Dermis blood vessel endothelial cell (primary cell): Measurements from ENCODE around the gene LAMA1. TPM values are rescaled to one million over a fixed set of nuclear protein-coding genes. Genes with fewer than 3 reads are reported as not detected.
"Not testable (repeated sequence)": the region's sequence is repeated elsewhere in the genome, so short reads cannot be mapped to it uniquely, and the experiment has no call there.

Source experiments
- DNase-seq: peaks from one replicate; pipeline ENCODE4 v3.0.0; 2010
- total RNA-seq: library from RNA; depleted of rRNA; stranded (reverse); fragments of >200 nt; gene quantifications from 2 replicates; pipeline ENCODE4 v1.2.3, GENCODE V29; 2014

LAMA1 gene, protein sequence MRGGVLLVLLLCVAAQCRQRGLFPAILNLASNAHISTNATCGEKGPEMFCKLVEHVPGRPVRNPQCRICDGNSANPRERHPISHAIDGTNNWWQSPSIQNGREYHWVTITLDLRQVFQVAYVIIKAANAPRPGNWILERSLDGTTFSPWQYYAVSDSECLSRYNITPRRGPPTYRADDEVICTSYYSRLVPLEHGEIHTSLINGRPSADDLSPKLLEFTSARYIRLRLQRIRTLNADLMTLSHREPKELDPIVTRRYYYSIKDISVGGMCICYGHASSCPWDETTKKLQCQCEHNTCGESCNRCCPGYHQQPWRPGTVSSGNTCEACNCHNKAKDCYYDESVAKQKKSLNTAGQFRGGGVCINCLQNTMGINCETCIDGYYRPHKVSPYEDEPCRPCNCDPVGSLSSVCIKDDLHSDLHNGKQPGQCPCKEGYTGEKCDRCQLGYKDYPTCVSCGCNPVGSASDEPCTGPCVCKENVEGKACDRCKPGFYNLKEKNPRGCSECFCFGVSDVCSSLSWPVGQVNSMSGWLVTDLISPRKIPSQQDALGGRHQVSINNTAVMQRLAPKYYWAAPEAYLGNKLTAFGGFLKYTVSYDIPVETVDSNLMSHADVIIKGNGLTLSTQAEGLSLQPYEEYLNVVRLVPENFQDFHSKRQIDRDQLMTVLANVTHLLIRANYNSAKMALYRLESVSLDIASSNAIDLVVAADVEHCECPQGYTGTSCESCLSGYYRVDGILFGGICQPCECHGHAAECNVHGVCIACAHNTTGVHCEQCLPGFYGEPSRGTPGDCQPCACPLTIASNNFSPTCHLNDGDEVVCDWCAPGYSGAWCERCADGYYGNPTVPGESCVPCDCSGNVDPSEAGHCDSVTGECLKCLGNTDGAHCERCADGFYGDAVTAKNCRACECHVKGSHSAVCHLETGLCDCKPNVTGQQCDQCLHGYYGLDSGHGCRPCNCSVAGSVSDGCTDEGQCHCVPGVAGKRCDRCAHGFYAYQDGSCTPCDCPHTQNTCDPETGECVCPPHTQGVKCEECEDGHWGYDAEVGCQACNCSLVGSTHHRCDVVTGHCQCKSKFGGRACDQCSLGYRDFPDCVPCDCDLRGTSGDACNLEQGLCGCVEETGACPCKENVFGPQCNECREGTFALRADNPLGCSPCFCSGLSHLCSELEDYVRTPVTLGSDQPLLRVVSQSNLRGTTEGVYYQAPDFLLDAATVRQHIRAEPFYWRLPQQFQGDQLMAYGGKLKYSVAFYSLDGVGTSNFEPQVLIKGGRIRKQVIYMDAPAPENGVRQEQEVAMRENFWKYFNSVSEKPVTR (N-terminal part only)
- total RNA-seq: 0.05 and 1.2 TPM in 2 replicates

DNA sequence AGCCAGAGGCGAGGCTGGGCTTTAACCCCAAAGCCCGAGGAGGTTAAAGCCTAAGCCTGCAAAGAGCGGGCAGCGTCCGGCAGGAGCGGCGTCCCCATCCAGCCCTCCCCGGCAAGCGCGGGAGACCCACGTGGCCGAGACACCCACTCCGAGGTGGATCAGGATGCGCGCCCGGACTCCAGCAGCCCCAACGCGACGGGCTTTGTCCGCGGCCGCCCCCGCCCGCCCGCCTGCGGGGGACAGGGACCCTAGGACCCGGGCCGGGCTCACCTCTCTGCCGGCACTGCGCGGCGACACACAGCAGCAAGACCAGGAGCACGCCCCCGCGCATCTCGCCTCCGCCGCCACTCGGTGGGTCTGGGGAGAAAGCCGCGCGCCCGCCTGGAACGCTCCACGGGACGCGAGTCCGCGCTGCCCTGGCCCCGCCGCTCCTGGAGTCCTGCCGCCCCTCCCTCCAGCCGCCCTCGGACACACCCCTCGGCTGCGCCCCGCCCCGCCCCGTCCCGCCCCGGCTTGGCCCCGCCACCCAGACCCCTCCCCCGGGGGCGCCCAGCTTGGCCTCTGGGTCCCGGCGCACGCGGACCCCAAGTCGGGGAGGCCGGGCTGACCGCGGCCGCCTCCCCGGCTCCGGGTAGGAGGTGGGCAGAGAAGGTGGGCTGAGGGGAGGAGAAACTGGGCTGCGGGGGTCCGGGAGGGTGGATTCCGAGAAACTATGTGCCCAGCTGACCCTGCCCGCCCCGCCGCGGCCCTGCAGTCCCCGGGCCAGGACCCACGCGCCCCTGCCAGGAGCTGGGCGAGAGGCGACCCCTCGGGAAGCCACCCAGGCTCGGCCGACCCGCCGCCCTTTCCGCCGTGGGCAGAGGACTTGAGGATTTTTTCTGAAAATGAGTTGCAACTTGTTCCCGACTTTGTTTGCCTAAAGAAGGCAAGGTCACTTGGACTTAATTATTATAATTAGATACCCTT is at the start of gene LAMA1:
Gene LAMA1, minus strand, starts transcription at position 408 of the 966 bp plus-strand sequence. Its CDS starts 77 bp downstream, at position 331.
- DNase-seq: no peak

DNA sequence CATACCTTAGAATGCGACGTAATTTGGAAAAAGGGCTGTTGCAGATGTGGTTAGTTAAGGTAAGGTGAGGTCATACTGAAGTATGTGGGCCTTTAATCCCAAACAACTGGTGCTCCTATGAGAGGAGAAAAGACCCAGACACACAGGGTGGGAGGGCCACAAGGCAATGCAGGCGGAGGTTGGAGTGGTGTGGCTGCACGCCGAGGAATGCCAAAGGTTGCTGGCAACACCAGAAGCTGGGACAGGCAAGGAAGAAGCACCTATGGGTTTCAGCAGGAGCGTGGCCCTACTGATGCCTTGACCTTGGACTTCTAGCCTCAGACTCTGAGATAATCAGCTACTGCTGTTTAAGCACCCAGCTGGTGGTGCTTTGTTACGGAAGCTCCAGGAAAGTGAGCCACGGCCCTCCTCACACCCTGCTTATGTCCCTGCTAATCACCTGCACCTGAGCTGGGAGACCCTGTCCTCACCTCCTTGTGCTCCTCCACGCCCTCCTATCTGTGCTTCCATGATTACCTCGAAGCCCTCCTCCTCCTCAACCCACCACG is 48.3 kb upstream of the LAMA1 start:
- no peak for DNase-seq

DNA sequence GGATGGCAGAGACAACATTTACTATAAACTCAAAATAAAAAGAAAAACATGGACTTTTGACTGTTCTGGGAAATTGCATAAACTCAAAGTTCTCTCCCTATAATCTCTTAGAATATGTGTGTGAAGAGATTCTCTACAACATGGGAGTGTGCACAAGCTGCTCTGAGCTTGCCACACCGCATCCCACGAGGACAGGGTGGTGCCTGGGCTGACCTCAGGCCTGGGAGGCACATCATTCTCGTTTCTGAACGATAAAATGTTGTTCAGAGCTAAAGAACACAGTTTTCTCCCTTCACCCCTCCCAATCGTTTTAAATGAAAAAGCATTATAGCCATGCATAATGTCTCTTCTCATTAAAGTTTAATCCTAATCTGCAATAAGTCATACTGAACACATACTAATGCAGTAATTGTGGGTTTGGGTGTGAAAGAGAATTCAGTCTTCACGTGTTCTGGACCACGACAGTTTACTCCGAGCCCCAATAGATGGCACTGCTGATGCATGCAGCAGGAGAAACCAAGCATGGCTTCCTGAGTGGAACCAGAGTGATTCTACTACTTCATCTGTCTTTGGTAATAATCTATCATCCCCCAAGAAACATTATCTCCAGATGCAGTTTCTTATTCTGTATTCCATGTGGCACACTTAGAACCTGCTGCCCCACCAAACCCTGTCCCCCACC is 46.9 kb upstream of the LAMA1 start:
- peak; percentile 11 for DNase-seq

DNA sequence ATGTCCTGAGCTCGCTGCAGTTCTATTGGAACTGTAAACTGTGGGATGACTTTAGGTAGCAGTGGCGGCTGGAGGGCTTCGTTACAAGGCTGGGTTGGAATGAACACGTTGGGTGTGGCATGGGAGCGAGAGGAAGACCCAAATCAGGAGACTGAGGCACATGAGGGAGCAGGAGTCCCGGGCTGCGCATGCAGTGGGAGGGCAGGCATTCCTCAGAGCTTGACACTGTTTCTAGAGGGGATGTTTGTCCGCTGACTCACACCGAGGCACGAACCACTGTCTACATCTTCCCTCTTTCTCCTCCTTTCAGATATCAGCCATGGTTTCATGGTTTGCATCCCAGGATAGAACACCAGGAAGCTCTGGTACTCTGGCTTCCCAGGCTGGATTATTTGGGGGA is 40.6 kb upstream of the LAMA1 start:
- DNase-seq: no peak

DNA sequence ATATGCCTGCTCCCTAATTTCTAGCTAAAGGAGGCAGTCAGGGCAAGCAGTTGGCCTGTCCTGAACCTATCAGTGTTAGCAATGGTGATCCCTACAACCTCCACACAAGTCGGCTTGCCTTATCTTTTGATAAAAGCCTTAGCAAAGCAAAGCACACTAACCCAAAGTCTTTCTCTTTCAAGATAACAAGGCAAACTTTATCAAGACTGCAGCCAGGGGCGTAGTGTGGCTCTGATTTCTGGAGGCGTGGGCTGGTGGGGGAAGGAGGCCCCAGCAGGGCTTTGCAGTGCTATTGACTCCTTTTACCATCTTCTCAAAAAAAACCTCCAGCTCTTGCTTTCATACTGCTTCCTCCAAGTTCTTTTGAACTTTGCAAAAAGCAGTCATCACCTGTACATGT is 40.2 kb upstream of the LAMA1 start:
- DNase-seq: no peak

DNA sequence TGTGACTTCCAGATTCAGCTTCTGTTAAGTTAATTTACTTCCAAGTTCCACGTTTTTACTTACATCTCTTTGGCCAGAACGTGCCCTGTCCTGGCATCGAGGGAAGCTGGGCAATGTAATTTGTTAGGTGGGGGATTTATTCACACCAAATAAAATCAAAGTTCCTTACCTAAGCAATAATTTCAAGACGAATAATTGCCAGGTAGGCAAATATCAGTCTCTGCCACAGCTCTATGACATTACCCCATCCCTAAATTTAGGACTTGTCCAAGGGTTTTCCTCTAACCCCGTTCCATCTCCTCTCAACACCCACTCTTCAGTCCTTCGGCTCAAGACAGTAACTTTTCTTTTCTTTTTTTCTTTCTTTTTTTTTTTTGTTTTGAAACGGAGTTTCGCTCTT is 38.3 kb upstream of the LAMA1 start:
- DNase-seq: no peak

DNA sequence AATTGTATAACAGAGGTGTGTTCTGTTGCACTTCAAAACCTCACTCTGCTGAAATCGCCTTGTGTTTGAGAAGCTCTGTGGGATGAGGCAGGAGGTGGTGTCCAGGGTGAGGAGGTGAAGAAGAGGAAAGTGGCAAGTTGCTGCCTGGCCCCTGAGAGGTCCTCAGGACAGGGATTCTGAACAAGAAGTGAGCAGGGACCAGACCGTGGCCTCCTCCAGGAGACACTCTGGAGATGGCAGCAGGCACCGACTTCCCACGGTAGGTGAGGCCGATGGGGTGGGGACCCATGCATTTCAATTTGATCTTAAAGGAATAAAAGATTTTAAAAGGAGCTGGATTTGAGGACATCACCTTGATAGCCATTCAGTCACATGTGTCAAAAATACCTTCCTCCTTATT is 37.5 kb upstream of the LAMA1 start:
- no peak for DNase-seq

DNA sequence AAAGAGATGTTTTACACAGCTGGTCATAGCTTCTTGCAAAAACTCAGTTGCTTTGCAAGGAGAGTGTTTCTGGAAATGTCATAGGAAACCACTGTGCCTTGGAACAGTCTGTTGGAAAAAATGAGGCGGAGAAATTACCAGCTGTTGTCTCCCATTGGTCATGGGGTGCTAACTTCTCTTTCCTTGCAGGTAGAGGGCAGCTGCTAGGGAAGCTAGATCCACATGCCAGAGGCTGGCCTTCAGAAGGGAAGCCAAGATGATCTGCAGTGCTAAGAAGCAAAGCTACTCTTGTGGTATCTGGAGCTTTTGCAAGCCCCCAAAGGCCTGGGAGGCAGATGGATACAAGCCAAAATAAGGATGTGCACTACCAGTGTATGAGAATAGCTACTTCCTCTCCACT is 34.8 kb upstream of the LAMA1 start:
- DNase-seq: no peak

DNA sequence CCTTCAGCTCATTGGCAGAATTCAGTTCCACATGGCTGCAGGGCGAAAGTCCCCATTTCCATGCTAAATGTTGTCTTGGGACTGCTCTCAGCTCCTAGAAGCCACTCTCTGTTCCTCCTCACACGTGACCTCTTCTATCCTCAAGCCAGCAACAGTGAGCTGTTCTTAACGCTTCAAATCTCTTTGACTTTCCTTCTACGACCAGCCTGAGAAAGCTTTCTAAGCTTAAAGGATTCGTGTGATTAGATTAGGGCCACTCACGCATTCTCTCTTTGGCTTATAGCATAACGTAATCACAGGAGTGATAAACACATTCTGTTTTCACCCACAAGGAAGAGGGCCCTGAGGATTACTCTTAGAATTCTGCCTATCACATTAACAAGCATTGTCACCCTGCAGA is 29.8 kb upstream of the LAMA1 start:
- DNase-seq: no peak

DNA sequence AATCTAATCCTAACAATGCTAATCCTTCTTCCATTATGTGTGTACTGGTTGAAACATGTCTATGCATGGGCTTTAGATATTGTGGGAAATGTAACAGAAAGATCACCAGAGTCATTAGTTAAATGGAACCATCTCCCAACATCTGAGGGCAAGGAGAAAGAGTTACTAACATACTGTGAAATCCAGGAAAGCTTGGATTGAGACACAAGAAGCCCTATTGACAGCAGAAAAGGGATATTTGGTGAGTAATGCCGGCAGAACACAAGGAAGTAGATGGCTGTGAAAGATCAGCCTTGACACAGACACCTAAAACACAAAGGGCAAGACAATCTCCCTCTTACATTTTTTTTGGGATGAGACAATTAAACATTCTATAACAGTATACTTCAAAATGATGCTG is 28.5 kb upstream of the LAMA1 start:
- DNase-seq: no peak

DNA sequence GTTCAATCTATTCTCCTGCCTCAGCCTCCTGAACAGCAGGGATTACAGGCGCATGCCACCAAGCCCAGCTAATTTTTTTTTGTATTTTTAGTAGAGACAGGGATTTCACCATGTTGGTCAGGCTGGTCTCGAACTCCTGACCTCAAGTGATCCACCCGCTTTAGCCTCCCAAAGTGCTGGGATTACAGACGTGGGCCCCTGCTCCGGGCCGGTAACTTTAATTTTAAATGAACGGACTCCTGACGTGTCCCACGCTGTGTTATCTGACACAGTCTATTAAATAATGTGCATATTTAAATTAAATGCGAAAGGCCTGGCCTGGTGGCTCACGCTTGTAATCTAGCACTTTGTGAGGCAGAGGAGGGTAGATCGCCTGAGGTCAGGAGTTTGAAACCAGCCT is 27.3 kb upstream of the LAMA1 start:
- DNase-seq: not testable (repeated sequence)

DNA sequence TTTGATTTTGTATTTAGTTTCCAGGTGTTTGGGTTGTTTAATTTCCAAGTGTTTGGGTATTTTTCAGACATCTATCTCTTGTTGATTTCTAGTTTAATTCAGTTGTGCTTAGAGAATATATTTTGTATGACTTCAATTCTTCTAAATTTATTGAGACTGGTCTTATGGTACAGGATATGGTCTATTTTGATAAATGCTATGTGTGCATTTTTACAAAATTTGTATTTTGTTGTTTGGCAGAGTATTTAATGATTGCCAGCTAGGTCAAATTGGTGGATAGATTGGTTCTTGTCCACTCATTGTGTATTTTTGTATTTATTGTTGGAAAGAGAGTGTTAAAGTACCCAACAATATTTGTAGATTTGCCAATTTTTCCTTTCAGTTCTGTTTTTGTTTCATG is 23.7 kb upstream of the LAMA1 start:
- no peak for DNase-seq

DNA sequence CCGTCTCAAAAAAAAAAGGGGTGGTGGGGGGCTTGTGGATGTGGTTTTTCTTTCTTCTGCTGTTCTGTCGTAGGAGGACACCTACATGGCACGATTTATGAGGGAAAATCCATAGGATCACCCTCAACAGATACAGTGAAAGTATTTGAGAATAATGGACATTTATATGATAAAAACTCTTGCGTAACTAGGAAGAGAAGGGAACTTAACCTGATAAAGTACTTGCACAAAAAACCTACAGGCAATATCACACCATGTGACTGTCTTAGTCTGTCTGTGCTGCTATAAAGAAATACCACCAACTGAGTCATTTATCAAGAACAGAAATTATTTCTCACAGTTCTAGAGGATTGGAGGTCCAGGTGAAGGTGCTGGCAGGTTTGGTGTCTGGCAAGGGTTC is 21.8 kb upstream of the LAMA1 start:
- no peak for DNase-seq

DNA sequence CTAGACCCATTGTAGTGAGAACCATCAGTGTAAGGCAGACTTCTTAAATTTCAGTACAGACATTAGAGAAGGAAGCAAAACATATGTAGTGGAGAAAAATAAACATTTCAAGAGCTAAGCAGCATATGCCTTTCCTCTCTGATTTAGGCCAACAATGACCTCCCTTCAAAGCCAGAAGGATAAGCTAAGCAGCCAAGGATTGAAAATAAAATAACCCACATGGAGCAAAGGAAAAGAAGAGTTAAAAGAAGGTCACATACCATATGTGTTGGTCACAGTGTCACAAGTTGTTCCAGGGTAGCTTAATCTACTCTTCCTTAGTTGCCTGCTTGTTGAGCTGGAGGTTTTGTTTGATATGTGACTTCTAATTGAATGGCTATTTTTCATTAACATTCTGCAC is 15.6 kb upstream of the LAMA1 start:
- no peak for DNase-seq

DNA sequence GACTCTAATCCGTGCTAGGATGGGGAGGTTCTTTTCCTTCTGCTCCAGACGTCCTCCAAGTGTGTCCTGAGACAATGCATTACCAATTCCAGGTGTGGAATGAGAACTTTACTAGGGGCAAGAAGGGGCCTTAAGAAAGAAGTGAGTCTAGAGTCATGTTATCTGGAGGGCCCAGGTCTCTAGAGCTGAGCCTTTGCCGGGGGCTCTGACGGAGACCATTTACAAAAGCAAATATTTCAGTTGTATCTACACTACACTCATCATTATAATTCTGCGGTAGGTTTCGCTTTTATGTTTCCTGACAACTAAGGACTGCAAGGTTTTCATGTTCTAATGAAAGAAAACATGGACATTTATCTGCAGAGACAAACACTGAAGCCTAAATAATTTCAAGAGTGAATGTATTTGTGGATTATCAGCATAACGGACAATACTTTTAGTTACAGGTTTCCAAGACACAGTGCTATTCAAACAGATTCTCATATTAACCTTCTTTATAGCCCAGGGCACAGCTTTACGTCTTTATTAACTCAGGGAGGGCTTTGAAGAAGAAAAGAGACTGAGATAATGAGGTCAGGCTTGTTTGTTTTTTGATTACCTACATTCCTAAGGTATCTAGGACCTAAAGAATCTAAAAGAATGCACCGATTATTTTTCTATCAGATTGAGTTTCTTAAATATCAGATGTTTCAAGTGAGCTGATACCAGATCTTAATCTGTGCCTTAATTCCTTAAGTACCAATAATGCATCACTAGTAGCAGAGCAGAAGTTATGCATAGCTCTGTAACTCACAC is 15.0 kb upstream of the LAMA1 start:
- DNase-seq: no peak

DNA sequence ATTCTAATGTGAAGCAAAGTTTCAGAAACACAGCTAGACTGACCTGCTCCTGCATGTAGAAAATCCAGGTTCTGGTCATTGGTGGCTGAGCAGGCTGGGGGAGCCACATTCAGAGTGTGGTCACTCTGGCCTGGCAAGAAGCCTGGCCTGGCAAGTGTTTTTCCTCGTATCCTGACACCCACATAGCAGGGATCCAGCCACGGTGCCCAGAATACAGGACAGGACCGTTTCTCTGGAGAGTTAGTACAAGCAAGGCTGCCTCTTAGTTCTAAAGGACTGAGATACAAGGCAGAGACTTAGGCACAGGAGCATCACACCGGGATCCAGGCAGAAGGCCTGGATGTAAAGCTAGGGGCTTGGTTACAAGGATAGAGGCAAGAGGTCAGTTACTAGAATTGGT is 4.8 kb upstream of the LAMA1 start:
- no peak for DNase-seq

DNA sequence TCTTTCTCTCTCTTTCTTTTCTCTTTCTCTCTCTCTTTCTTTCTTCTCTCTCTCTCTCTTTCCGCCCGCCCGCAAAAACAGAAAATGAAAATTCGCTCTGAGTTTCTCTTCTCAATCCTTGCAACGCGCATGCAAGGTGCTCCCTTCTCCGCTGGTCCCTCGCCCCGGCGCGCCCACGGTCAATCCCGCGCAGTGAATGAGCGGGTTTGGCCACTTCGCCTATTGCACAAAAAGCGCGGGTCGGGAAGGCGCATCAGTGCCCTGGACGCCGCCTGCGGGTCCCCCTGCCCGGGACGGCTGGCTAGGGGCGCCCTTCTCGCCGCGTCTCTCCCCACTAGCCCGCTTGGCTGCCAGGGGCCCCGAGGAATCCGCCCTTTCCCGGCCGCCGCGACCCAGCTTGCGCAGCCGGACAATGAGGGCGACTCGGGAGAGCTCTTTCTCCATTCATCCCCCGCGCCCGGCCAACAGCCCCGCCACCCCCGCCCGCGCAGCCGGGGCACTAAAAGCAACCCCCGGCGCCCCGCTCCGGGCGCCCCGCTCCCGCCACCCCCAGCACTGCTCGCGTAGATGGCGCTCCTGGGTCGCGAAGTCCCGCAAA is 706 bp downstream of the LAMA1 start:
- peak; percentile 3 for DNase-seq

DNA sequence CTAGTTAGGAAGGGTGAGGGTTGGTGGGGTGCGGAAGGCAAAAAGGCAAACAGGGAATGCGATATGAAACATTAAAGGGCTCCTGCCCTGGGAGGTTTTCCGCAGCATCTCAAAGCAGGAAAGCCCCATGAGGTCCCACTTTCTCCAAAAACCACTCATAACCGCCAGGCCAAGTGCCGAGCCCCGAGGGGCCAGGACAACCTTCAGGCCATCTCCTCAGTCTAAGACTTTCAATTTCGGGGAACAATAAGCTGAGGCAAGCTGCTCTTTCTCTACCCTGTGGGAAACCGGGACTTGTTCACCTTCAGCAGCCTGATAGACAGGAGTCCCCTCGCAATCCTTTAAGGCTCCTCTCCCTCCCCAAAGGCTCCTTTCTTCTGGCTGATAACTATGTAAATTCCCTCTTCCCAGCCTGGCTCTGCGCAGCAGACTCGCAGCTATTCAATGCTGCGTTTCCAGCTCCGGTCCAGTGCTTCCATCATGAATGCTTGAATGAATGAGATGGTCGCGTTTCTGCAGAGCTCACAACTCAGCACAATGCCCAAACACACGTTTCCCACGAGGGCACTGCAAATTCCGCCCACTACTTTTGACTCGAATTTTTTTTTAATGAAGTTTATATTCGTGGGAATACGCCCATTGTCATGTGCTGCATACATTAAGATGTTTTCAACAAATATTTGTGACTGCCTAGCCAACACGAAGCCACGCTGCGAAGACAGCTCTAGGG is 1.4 kb downstream of the LAMA1 start:
- DNase-seq: peak; percentile 3

DNA sequence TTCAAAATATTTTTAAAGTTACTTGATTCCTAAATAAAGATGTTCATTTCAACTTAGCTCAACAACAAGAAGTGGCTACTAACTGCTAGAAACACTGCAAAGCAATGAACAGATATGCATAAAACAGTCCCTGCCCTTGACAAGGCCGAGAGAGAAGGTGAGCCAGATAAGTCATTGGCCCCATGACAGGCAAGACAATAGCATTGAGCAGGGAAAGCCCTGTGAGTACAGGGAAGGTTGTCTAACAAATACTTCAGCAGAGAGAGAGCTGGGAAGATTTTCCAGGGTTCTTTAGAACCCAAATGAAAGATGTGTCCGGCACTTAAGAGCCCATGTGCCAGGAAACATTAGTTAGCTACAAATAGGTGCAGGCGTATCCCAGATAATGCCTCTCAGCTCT is 4.7 kb downstream of the LAMA1 start:
- no peak for DNase-seq
